HepG2 (cell line): ENCODE data around the gene BMPR2. TPM values are rescaled to one million over a fixed set of nuclear protein-coding genes. Genes with fewer than 3 reads are reported as not detected.

ENCODE experiments used
- ATF5 ChIP-seq: sonication (generic); formaldehyde crosslinking; IDR thresholded peaks from 2 replicates; pipeline ENCODE4 v1.4.0; 2020; ENCODE audit warnings: mild to moderate bottlenecking, low read depth, missing genetic modification reagents
- ATF7-NPFF ChIP-seq: sonication (generic); formaldehyde crosslinking; IDR thresholded peaks from 2 replicates; pipeline ENCODE4 v1.8.1; 2023; ENCODE audit warnings: mild to moderate bottlenecking, low read depth, missing genetic modification reagents, moderate library complexity
- BCL3 ChIP-seq: sonication (generic); formaldehyde crosslinking; IDR thresholded peaks from 2 replicates; pipeline ENCODE4 v1.5.1; 2020; ENCODE audit warnings: mild to moderate bottlenecking, missing genetic modification reagents, moderate library complexity
- HNF4G ChIP-seq, 2 experiments: sonication (generic) in 1 of 2; formaldehyde crosslinking in 1 of 2; IDR thresholded peaks; 2 replicates each; pipeline versions ENCODE4 v1.4.0 to v1.6.1; 2011 to 2020; ENCODE audit warnings: borderline replicate concordance in 2 of 2, low read depth in 2 of 2, mild to moderate bottlenecking in 2 of 2, low read length in 1 of 2, missing genetic modification reagents in 1 of 2, moderate library complexity in 1 of 2
- JDP2 ChIP-seq: sonication (generic); formaldehyde crosslinking; IDR thresholded peaks from 2 replicates; pipeline ENCODE4 v1.8.1; 2022; ENCODE audit warnings: missing genetic modification reagents, borderline replicate concordance
- JUN ChIP-seq: sonication (generic); formaldehyde crosslinking; IDR thresholded peaks from 2 replicates; pipeline ENCODE4 v1.4.0; 2020; ENCODE audit warnings: mild to moderate bottlenecking, missing genetic modification reagents
- NCOA1 ChIP-seq: sonication (generic); formaldehyde crosslinking; IDR thresholded peaks from 2 replicates; pipeline ENCODE4 v1.9.0; 2021; ENCODE audit warnings: missing genetic modification reagents
- ONECUT2 ChIP-seq: sonication (generic); formaldehyde crosslinking; IDR thresholded peaks from 2 replicates; pipeline ENCODE4 v1.4.0; 2020; ENCODE audit warnings: missing genetic modification reagents
- RAD21 ChIP-seq: fragments of 450-650 bp; formaldehyde crosslinking; IDR thresholded peaks from 2 replicates; pipeline ENCODE4 v1.5.0; 2020; ENCODE audit warnings: mild to moderate bottlenecking
- SNRNP70 ChIP-seq: fragments of 200-400 bp; formaldehyde crosslinking; IDR thresholded peaks from 2 replicates; pipeline ENCODE4 v1.6.1; 2017; ENCODE audit warnings: mild to moderate bottlenecking, low read depth, low read length, moderate library complexity
- ZBTB38 ChIP-seq: sonication (generic); formaldehyde crosslinking; IDR thresholded peaks from 2 replicates; pipeline ENCODE4 v1.5.1; 2020; ENCODE audit warnings: mild to moderate bottlenecking, missing genetic modification reagents
- ZC3H4 ChIP-seq: sonication (generic); formaldehyde crosslinking; IDR thresholded peaks from 2 replicates; pipeline ENCODE4 v1.4.0; 2020; ENCODE audit warnings: missing genetic modification reagents, borderline replicate concordance
- ZNF121 ChIP-seq: sonication (generic); formaldehyde crosslinking; IDR thresholded peaks from 2 replicates; pipeline ENCODE4 v1.5.0; 2020; ENCODE audit warnings: mild to moderate bottlenecking, missing genetic modification reagents
- ZNF224 ChIP-seq: sonication (generic); formaldehyde crosslinking; IDR thresholded peaks from 2 replicates; pipeline ENCODE4 v1.5.0; 2020; ENCODE audit warnings: mild to moderate bottlenecking, missing genetic modification reagents
- ZNF256 ChIP-seq: sonication (generic); formaldehyde crosslinking; conservative IDR thresholded peaks from 2 replicates; pipeline ENCODE4 v1.4.0; 2020; ENCODE audit warnings: missing genetic modification reagents
- ZNF530 ChIP-seq: sonication (generic); formaldehyde crosslinking; IDR thresholded peaks from 2 replicates; pipeline ENCODE4 v1.5.0; 2020; ENCODE audit warnings: low read depth, mild to moderate bottlenecking, missing genetic modification reagents
- ZNF547 ChIP-seq: sonication (generic); formaldehyde crosslinking; IDR thresholded peaks from 2 replicates; pipeline ENCODE4 v1.5.1; 2020; ENCODE audit warnings: mild to moderate bottlenecking, missing genetic modification reagents
- ZNF574 ChIP-seq: sonication (generic); formaldehyde crosslinking; IDR thresholded peaks from 2 replicates; pipeline ENCODE4 v1.4.0; 2020; ENCODE audit warnings: missing genetic modification reagents
- ZNF746 ChIP-seq: sonication (generic); formaldehyde crosslinking; IDR thresholded peaks from 2 replicates; pipeline ENCODE4 v1.8.0; 2022; ENCODE audit warnings: mild to moderate bottlenecking, missing genetic modification reagents
- ZNF749 ChIP-seq: sonication (generic); formaldehyde crosslinking; IDR thresholded peaks from 2 replicates; pipeline ENCODE4 v1.8.0; 2022; ENCODE audit warnings: mild to moderate bottlenecking, missing genetic modification reagents, moderate library complexity, borderline replicate concordance
- polyA plus RNA-seq, 8 experiments: library from polyadenylated mRNA; depleted of rRNA in 3 of 8; stranded (reverse) in 7 of 8; unstranded in 1 of 8; fragments of >200 nt; fragmentation: Illumina TruSeq in 4 of 8; extraction: Trizol in 4 of 8; gene quantifications; 2 replicates each; pipeline versions ENCODE4 v1.2.1 to v1.2.3, GENCODE V29; 2011 to 2016; ENCODE audit warnings: low read depth in 4 of 8, missing spikeins in 1 of 8, mixed read lengths in 1 of 8; ENCODE audit not compliant: insufficient read depth in 1 of 8
- total RNA-seq, 5 experiments: library from RNA; depleted of rRNA; stranded (reverse); fragments of >200 nt; fragmentation: Illumina TruSeq; extraction: Trizol; gene quantifications; 2 replicates each; pipeline ENCODE4 v1.2.3, GENCODE V29; 2016; ENCODE audit warnings: low read depth in 1 of 5

The BMPR2 gene
- total and polyA plus RNA-seq, 2 of the 13 experiments (the other 11 are each of a cell fraction or from before 2014, with no cell fraction given), result 5.5 to 10.3 TPM

GRCh38 chr2:202377207-202377761 lies 1.2 kb downstream of the BMPR2 start (continued):
- TF ChIP-seq HNF4G (IDR thresholded peaks at IDR 0.05; ENCODE audit: borderline replicate concordance, low read depth, low read length) (no peak), HNF4G (CRISPR knock-in tag; IDR thresholded peaks at IDR 0.05; ENCODE audit: borderline replicate concordance, low read depth) (no peak), ZNF749 (CRISPR knock-in tag) (no peak), RAD21 (CRISPR knock-in tag) (peak; percentile 47; the same call in 1 of the 2 replicates), ZNF256 (CRISPR knock-in tag) (0 out of 2 replicates have a peak, but pooled peaks have one; percentile 50), ATF7-NPFF (CRISPR knock-in tag) (peak; percentile 60; the same call in 1 of the 2 replicates), ZNF530 (CRISPR knock-in tag) (no peak), ZNF224 (CRISPR knock-in tag) (no peak), JDP2 (no peak), ONECUT2 (CRISPR knock-in tag) (no peak), JUN (CRISPR knock-in tag) (no peak), ZNF121 (CRISPR knock-in tag) (peak; percentile 83; the same call in 1 of the 2 replicates), ZNF547 (CRISPR knock-in tag) (no peak; the same call in 1 of the 2 replicates), SNRNP70 (no peak), ATF5 (CRISPR knock-in tag) (no peak), BCL3 (CRISPR knock-in tag) (no peak), ZC3H4 (CRISPR knock-in tag) (no peak), ZNF574 (peak; percentile 39), NCOA1 (CRISPR knock-in tag) (0 out of 2 replicates have a peak, but pooled peaks have one; percentile 21), ZNF746 (CRISPR knock-in tag) (no peak; the same call in 1 of the 2 replicates), ZBTB38 (CRISPR knock-in tag) (peak; percentile 65; the same call in 1 of the 2 replicates)
